A549 treated with GW870086 at 1 μM for 4 hours (cell line): Measurements from ENCODE around the gene MFAP5. TPM values are rescaled to one million over a fixed set of nuclear protein-coding genes. Genes with fewer than 3 reads are reported as not detected.

Experiments
- total RNA-seq: library from RNA; stranded (reverse); fragments of 200-300 nt; extraction: Qiagen RNA extraction; gene quantifications from 5 replicates; pipeline ENCODE4 v1.2.3, GENCODE V29; 2022; ENCODE audit warnings: low read depth

Gene MFAP5, protein sequence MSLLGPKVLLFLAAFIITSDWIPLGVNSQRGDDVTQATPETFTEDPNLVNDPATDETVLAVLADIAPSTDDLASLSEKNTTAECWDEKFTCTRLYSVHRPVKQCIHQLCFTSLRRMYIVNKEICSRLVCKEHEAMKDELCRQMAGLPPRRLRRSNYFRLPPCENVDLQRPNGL
- 0.06 to 0.14 TPM (median 0.10 TPM) in 3 of 5 replicates, not detected in the others for total RNA-seq

DNA sequence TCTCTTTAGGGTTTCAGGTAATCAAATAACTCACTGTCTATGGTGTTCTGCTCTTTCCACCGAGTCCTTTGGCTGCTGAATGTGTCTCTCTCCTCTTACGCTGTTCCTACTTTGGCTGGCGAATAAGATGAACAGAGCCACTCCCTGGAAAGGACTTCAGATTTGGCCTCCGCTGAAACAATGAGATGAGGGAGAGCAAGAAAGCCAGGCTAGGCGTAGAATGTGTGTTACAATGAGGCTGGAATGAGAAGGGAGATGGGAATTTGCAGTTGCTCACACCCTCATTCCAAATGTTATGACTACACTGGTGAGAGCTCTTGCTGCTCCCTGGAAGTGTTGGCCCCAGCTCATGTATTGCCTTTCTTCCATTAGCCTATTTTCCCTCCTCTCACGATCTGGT is at the start of gene MFAP5:
MFAP5 (minus strand) TSS at position 234 of the 400 bp plus-strand sequence. CDS start 722 bp downstream, outside the sequence.

DNA sequence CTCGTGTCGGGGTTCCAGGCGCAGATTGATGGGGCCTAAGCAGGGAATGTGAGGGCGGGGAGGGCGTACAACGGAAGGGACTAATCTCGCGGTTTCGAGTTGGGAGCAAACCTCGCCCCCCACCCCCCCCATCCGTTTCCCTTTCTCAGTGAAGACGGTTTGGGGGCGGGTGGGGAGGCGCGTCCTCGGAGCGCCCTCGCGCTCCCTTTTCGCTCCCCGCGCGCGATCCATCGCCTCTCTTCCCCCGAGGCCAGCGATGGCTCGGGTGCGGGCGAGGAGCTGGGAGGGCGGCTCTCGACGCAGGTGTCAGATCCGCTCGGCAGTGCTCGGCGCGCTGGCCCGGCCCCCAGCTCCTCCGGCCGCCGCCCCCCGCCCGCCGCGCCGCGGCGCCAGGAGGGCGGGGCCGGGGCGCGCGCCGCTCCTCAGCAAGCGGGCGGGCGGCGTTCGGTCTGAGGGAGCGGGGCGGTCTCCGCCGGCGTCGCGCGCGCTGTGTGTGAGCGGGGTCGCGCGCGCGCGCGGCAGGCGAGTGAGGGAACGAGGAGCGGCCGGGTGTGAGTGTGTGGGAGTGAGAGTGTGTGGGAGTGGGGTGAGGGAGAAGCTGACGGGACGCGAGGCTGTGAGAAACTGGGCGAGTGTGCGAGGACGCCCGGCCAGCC is 35.0 kb upstream of the MFAP5 start, which contains the start of gene RIMKLB:
RIMKLB (plus strand) TSS at position 516 of the 656 bp plus-strand sequence. CDS start 15,876 bp downstream, outside the sequence.

DNA sequence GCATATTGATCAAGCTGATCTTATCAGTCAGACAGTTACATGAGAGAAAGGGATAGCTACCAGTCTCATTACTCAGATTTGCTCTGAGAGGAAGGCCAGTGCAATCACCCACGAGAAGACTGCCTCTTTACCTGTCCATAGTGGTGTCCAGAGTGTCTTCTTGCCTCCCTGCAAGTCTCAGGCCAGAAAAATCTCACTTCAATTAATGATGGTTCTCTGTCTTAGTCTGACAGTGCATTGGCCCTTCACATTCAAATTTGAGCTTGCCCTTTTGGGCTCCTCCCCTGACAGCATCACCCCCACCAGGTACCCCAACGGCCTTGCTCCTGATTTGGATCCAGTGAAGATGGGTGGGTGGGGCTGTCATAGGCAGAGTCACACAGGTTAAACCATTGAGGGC is 50.0 kb downstream of the MFAP5 start, which contains the start of gene AICDA:
AICDA (minus strand) TSS at position 231 of the 400 bp plus-strand sequence; CDS start at position 139, 92 bp downstream.

Other genes with a start within 250 kb of the MFAP5 start
- not detected in 5 replicates for gene CLEC6A, start 206.9 kb downstream of the MFAP5 start, total RNA-seq
- gene CLEC4D, start 149.3 kb downstream of the MFAP5 start, total RNA-seq, result not detected in 5 replicates
- gene CLEC4E, start 121.9 kb downstream of the MFAP5 start, total RNA-seq, result 0.29 to 0.59 TPM (median 0.43 TPM) in 5 replicates
- 0.13 to 0.34 TPM (median 0.23 TPM) in 4 of 5 replicates, not detected in the other for gene AICDA, start 50.0 kb downstream of the MFAP5 start, total RNA-seq
- gene RIMKLB, start 35.2 kb upstream of the MFAP5 start, total RNA-seq, result 13.7 to 19.2 TPM (median 17.4 TPM) in 5 replicates
- gene A2ML1, start 159.8 kb upstream of the MFAP5 start, total RNA-seq, result not detected in 5 replicates